HUES6 (cell line): ENCODE data around the gene RPL13.
A peak's percentile ranks its signal among the peaks of the same experiment; 100 is the strongest.

ENCODE experiments used
- H3K27ac ChIP-seq: 2 replicates; pipeline ENCODE4 v1.7.0; 2013; ENCODE audit warnings: low read depth, mild to moderate bottlenecking, low read length, inconsistent platforms
- H3K27me3 ChIP-seq: 2 replicates; pipeline ENCODE4 v1.6.1; 2013; ENCODE audit warnings: low read length; ENCODE audit not compliant: control insufficient read depth, insufficient read depth
- H3K36me3 ChIP-seq: 2 replicates; pipeline ENCODE4 v1.6.1; 2013; ENCODE audit warnings: low read length; ENCODE audit not compliant: control insufficient read depth, insufficient read depth
- H3K4me1 ChIP-seq: 2 replicates; pipeline ENCODE4 v1.6.1; 2013; ENCODE audit warnings: low read length; ENCODE audit not compliant: control insufficient read depth, insufficient read depth
- H3K4me3 ChIP-seq: 2 replicates; pipeline ENCODE4 v1.5.1; 2013; ENCODE audit warnings: low read depth, low read length
- H3K9ac ChIP-seq: one replicate; pipeline ENCODE4 v1.6.1; 2013; ENCODE audit warnings: mild to moderate bottlenecking, low read length
- H3K9me3 ChIP-seq: 2 replicates; pipeline ENCODE4 v1.6.1; 2013; ENCODE audit warnings: low read depth, low read length; ENCODE audit not compliant: control insufficient read depth, insufficient read depth

Gene RPL13

GRCh38 chr16:89573826-89574680 lies 13.6 kb downstream of the RPL13 start:
- Histone ChIP-seq H3K4me3 (peak overlapping the region; percentile 62), H3K27ac (no peak overlapping the region), H3K36me3 (no peaks in the 10 kb centered on the region), H3K9me3 (no peaks in the 10 kb centered on the region), H3K4me1 (peaks cover 7% of the 10 kb centered on the region), H3K27me3 (peaks cover 54% of the 10 kb centered on the region), H3K9ac (peak overlapping the region; percentile 36)

- peaks cover 5% of the 10 kb centered on the region for H3K36me3 ChIP-seq
- peaks cover 53% of the 10 kb centered on the region for H3K27me3 ChIP-seq
- H3K9ac ChIP-seq, result peak overlapping the region; percentile 36
- no peak overlapping the region for H3K27ac ChIP-seq
- H3K9me3 ChIP-seq, result no peaks in the 10 kb centered on the region
- peak overlapping the region; percentile 62 for H3K4me3 ChIP-seq
- peaks cover 7% of the 10 kb centered on the region for H3K4me1 ChIP-seq
Measured at GRCh38 chr16:89574681-89575246, 14.3 kb downstream of the RPL13 start.

- Histone ChIP-seq H3K27me3 (peaks cover 47% of the 10 kb centered on the region), H3K36me3 (peaks cover 5% of the 10 kb centered on the region), H3K4me3 (peak within 1 kb of the TSS; percentile 62), H3K9me3 (no peaks in the 10 kb centered on the region), H3K27ac (no peak within 1 kb of the TSS), H3K9ac (peak within 1 kb of the TSS; percentile 39), H3K4me1 (peaks cover 7% of the 10 kb centered on the region)
Measured at GRCh38 chr16:89575247-89576152, 15.0 kb downstream of the RPL13 start, which contains the start of gene CPNE7. TSS of gene CPNE7 (plus strand) at chr16:89575758. CDS start at chr16:89575898, 140 bp downstream.

GRCh38 chr16:89576153-89577054 lies 15.9 kb downstream of the RPL13 start:
- peaks cover 7% of the 10 kb centered on the region for H3K4me1 ChIP-seq
- H3K27me3 ChIP-seq, result peaks cover 45% of the 10 kb centered on the region
- H3K9me3 ChIP-seq, result no peaks in the 10 kb centered on the region
- peaks cover 5% of the 10 kb centered on the region for H3K36me3 ChIP-seq
- H3K9ac ChIP-seq, result no peak overlapping the region
- peak overlapping the region; percentile 62 for H3K4me3 ChIP-seq
- no peak overlapping the region for H3K27ac ChIP-seq

GRCh38 chr16:89577055-89577759 lies 16.7 kb downstream of the RPL13 start:
- H3K4me1 ChIP-seq, result peaks cover 7% of the 10 kb centered on the region
- H3K27me3 ChIP-seq, result peaks cover 37% of the 10 kb centered on the region
- no peak overlapping the region for H3K9ac ChIP-seq
- H3K36me3 ChIP-seq, result peaks cover 5% of the 10 kb centered on the region
- peak overlapping the region; percentile 62; the same call in 1 of the 2 replicates for H3K4me3 ChIP-seq
- H3K9me3 ChIP-seq, result no peaks in the 10 kb centered on the region
- no peak overlapping the region for H3K27ac ChIP-seq

- Histone ChIP-seq H3K27ac (no peak overlapping the region), H3K9me3 (no peaks in the 10 kb centered on the region), H3K36me3 (peaks cover 5% of the 10 kb centered on the region), H3K4me3 (no peak overlapping the region), H3K4me1 (peaks cover 1% of the 10 kb centered on the region), H3K9ac (no peak overlapping the region), H3K27me3 (peaks cover 32% of the 10 kb centered on the region)
Measured at GRCh38 chr16:89579351-89579750, 18.9 kb downstream of the RPL13 start.

- Histone ChIP-seq H3K36me3 (peaks cover 5% of the 10 kb centered on the region), H3K9me3 (no peaks in the 10 kb centered on the region), H3K4me1 (no peaks in the 10 kb centered on the region), H3K9ac (no peak overlapping the region), H3K27ac (no peak overlapping the region), H3K4me3 (no peak overlapping the region), H3K27me3 (peaks cover 16% of the 10 kb centered on the region)
Measured at GRCh38 chr16:89581045-89581695, 20.7 kb downstream of the RPL13 start.

GRCh38 chr16:89581861-89582563 lies 21.5 kb downstream of the RPL13 start:
- Histone ChIP-seq H3K4me1 (no peaks in the 10 kb centered on the region), H3K9ac (no peak overlapping the region), H3K27ac (no peak overlapping the region), H3K27me3 (peaks cover 8% of the 10 kb centered on the region), H3K4me3 (no peak overlapping the region), H3K36me3 (peaks cover 5% of the 10 kb centered on the region), H3K9me3 (no peaks in the 10 kb centered on the region)

GRCh38 chr16:89582614-89583196 lies 22.2 kb downstream of the RPL13 start:
- no peaks in the 10 kb centered on the region for H3K4me1 ChIP-seq
- H3K36me3 ChIP-seq, result peaks cover 5% of the 10 kb centered on the region
- peaks cover under 1% of the 10 kb centered on the region; the same call in 1 of the 2 replicates for H3K27me3 ChIP-seq
- H3K4me3 ChIP-seq, result no peak overlapping the region
- H3K27ac ChIP-seq, result no peak overlapping the region
- no peak overlapping the region for H3K9ac ChIP-seq
- H3K9me3 ChIP-seq, result no peaks in the 10 kb centered on the region
